GM19468 (cell line): ENCODE measurements around the gene RGL2.
A peak's percentile ranks its signal among the peaks of the same experiment; 100 is the strongest.

Experiments
- ATAC-seq: cut with Tn5 transposase; IDR thresholded peaks from one replicate; pipeline ENCODE4 v1.9.1; 2021; ENCODE audit warnings: mild to moderate bottlenecking, moderate library complexity, moderate number of reproducible peaks; ENCODE audit not compliant: unreplicated experiment; ENCODE audit errors: extremely low read depth

The RGL2 gene

DNA sequence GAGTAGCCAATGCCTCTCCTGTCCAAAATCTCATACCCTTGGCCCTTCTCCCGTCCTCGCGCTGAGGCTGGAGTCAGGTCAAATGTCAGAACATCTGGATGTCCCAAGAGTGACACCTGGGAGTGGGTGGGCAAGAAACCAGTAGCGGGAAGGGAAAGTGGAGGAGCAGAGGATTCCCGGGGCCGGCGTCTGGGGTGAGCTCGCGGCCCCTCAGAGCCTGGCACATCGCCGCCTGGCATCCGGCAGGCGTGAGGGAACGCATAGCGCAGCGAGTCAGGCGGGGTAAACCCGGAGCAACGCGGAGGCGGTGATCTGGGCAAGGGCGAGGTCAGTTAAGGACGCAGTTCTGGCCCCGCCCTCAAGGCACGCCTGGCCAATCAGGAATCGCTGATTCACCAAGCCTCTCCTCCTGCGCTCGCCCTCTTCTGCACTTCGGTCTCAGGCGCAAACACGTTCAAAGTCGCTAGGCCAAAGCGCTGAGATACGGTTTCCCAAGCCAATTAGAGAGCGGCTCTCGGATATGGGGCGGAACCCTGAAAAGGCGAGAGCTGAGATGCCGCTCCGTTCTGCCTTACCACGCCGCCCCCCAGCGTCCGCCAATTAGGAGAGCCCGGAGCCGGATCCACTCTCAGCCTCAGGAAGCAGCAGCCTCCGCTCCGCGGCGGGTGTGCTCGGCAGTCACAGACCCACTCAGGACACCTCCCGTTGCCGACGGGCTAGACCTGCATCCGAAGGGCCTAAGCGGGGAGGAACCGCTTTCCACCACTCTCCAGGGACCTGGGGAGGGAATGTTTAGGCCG lies 49.6 kb downstream of the RGL2 start:
- peak; percentile 86 for ATAC-seq

DNA sequence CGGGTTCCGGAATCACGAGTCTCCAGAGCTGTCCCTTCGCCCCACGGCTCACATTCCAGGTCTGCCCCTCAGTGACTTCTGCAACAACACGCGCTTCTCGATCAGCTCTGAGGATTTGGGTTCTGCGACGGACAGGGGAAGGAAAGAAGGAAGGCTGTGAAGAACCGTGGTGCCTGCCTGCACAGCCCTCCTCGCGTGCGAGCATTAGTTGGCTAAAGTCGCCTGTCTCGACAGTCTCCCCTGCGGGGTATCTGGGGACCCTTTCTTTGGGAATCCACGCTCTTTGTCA lies 50.2 kb downstream of the RGL2 start:
- ATAC-seq = no peak

GRCh38 chr6:33247977-33248642 lies 50.6 kb downstream of the RGL2 start:
- no peak for ATAC-seq

DNA sequence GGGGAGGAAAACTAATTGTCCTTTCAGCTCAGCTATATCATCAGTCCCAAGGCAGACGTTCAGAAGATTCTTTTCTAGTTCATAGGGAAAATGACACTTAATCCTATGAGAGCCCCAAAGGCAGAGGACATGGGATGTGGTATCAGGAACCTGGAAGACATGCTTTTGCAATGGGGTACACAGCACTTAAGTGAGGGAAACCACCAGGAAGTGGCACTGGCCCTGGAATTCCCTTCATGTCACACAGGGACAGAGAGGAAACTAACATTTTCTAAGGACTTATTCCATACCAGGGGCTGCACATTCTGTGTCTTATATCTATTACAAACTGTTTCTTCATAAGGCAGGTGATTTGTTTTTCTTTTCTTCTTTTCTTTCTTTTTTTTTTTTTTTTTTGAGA lies 55.3 kb downstream of the RGL2 start:
- ATAC-seq = no peak

- no peak for ATAC-seq
Measured at GRCh38 chr6:33241968-33242367, 56.8 kb downstream of the RGL2 start.
